ENCODE results near the gene MYL6B.

GRCh38 chr12:56197921-56198635 lies 45.7 kb downstream of the MYL6B start:
- TF ChIP-seq CTCF (IDR thresholded peaks at IDR 0.05), result no peak
- TF ChIP-seq POLR2A (IDR thresholded peaks at IDR 0.05), result no peak
- TF ChIP-seq POLR2AphosphoS5 (IDR thresholded peaks at IDR 0.05), result no peak
